ENCODE results near the gene DNAJC1.

DNA sequence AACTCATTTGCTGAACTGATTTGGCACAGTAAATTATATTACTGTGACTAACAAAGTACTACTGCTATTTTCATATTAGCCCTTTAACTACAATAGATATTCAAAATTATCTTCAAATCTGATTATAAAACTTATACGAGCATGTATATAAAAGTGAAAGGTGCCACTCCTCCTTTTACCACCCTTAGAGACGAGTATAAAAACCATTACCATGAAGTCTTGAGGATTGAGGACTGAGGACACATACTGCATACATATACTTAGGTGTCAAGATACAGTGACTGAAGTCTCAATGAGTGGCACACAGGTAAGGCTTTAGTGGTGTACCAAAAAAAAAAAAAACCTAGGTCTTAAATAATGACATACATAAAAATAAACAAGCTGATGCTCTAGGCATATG is 98.6 kb downstream of the DNAJC1 start:
- TF ChIP-seq, protein P1, sequence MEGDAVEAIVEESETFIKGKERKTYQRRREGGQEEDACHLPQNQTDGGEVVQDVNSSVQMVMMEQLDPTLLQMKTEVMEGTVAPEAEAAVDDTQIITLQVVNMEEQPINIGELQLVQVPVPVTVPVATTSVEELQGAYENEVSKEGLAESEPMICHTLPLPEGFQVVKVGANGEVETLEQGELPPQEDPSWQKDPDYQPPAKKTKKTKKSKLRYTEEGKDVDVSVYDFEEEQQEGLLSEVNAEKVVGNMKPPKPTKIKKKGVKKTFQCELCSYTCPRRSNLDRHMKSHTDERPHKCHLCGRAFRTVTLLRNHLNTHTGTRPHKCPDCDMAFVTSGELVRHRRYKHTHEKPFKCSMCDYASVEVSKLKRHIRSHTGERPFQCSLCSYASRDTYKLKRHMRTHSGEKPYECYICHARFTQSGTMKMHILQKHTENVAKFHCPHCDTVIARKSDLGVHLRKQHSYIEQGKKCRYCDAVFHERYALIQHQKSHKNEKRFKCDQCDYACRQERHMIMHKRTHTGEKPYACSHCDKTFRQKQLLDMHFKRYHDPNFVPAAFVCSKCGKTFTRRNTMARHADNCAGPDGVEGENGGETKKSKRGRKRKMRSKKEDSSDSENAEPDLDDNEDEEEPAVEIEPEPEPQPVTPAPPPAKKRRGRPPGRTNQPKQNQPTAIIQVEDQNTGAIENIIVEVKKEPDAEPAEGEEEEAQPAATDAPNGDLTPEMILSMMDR (IDR thresholded peaks at IDR 0.05): no peak
- TF ChIP-seq TCF7 (CRISPR knock-in tag; IDR thresholded peaks at IDR 0.05; ENCODE audit: low read depth): no peak
- TF ChIP-seq NFE2L1 (CRISPR knock-in tag; IDR thresholded peaks at IDR 0.05): no peak
- TF ChIP-seq ETV6 (CRISPR knock-in tag; IDR thresholded peaks at IDR 0.05): no peak
- TF ChIP-seq ZNF121 (CRISPR knock-in tag; IDR thresholded peaks at IDR 0.05): no peak
- TF ChIP-seq FOXJ3 (CRISPR knock-in tag; IDR thresholded peaks at IDR 0.05; ENCODE audit: borderline replicate concordance): no peak
- TF ChIP-seq, protein P2, sequence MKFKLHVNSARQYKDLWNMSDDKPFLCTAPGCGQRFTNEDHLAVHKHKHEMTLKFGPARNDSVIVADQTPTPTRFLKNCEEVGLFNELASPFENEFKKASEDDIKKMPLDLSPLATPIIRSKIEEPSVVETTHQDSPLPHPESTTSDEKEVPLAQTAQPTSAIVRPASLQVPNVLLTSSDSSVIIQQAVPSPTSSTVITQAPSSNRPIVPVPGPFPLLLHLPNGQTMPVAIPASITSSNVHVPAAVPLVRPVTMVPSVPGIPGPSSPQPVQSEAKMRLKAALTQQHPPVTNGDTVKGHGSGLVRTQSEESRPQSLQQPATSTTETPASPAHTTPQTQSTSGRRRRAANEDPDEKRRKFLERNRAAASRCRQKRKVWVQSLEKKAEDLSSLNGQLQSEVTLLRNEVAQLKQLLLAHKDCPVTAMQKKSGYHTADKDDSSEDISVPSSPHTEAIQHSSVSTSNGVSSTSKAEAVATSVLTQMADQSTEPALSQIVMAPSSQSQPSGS (CRISPR knock-in tag; IDR thresholded peaks at IDR 0.05; ENCODE audit: borderline replicate concordance, low read depth): no peak
- TF ChIP-seq, protein P3, sequence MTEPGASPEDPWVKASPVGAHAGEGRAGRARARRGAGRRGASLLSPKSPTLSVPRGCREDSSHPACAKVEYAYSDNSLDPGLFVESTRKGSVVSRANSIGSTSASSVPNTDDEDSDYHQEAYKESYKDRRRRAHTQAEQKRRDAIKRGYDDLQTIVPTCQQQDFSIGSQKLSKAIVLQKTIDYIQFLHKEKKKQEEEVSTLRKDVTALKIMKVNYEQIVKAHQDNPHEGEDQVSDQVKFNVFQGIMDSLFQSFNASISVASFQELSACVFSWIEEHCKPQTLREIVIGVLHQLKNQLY (CRISPR knock-in tag; IDR thresholded peaks at IDR 0.05): no peak
- TF ChIP-seq, protein P4, sequence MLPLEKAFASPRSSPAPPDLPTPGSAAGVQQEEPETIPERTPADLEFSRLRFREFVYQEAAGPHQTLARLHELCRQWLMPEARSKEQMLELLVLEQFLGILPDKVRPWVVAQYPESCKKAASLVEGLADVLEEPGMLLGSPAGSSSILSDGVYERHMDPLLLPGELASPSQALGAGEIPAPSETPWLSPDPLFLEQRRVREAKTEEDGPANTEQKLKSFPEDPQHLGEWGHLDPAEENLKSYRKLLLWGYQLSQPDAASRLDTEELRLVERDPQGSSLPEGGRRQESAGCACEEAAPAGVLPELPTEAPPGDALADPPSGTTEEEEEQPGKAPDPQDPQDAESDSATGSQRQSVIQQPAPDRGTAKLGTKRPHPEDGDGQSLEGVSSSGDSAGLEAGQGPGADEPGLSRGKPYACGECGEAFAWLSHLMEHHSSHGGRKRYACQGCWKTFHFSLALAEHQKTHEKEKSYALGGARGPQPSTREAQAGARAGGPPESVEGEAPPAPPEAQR (CRISPR knock-in tag; IDR thresholded peaks at IDR 0.05): no peak

Data from WTC11 (cell line).